Duodenal mucosa (tissue), 2 donors: ENCODE results near the gene NOL12.
"Not testable (repeated sequence)": the region's sequence is repeated elsewhere in the genome, so short reads cannot be mapped to it uniquely, and the experiment has no call there.

Experiments used
- H3K27ac ChIP-seq: one replicate; pipeline ENCODE4 v1.7.0; 2013; ENCODE audit warnings: low read depth, low read length
- H3K27me3 ChIP-seq, 2 donors: one replicate each; pipeline ENCODE4 v1.7.0; 2013; ENCODE audit warnings: low read length in 2 of 2, control low read depth in 1 of 2; ENCODE audit not compliant: insufficient read depth in 2 of 2, control insufficient read depth in 1 of 2
- H3K36me3 ChIP-seq, 2 donors: one replicate each; pipeline ENCODE4 v1.7.0; 2013; ENCODE audit warnings: low read length in 2 of 2, control low read depth in 1 of 2; ENCODE audit not compliant: insufficient read depth in 2 of 2, control insufficient read depth in 1 of 2
- H3K4me1 ChIP-seq, 2 donors: one replicate each; pipeline ENCODE4 v1.7.0; 2013; ENCODE audit warnings: low read length in 2 of 2, control low read depth in 1 of 2; ENCODE audit not compliant: insufficient read depth in 2 of 2, control insufficient read depth in 1 of 2
- H3K4me3 ChIP-seq, 2 donors: one replicate each; pipeline ENCODE4 v1.7.0; 2013; ENCODE audit warnings: low read length in 2 of 2, low read depth in 1 of 2
- H3K9ac ChIP-seq, 2 donors: one replicate each; pipeline ENCODE4 v1.7.0; 2013; ENCODE audit warnings: low read length in 2 of 2, low read depth in 1 of 2
- H3K9me3 ChIP-seq, 2 donors: one replicate each; pipeline ENCODE4 v1.7.0; 2013; ENCODE audit warnings: low read length in 2 of 2, control low read depth in 1 of 2; ENCODE audit not compliant: control insufficient read depth in 1 of 2

The NOL12 gene

DNA sequence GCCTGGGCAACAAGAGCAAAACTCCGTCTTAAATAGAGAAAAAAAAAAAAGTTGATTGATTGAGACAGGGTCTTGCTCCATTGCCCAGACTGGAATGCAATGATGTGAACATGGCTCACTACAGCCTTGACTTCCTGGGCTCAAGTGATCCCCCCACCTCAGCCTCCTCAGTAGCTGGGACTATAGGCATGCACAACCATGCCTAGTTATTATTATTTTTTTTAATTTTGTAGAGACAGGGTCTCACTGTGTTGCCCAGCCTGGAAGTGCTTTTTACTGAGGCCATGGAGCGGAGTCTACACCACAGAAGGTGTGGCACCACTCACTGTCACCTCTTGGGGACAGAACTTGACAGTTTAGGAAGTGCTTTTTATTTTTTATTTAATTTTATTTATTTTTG lies 28.5 kb downstream of the NOL12 start:
- no peaks in the 10 kb centered on the region for H3K27me3 ChIP-seq
- no peaks in the 10 kb centered on the region for H3K4me1 ChIP-seq
- no peak overlapping the region for H3K27ac ChIP-seq
- H3K4me3 ChIP-seq: no peak overlapping the region
- no peaks in the 10 kb centered on the region for H3K9me3 ChIP-seq
- H3K9ac ChIP-seq: no peak overlapping the region
- H3K36me3 ChIP-seq: no peaks in the 10 kb centered on the region

DNA sequence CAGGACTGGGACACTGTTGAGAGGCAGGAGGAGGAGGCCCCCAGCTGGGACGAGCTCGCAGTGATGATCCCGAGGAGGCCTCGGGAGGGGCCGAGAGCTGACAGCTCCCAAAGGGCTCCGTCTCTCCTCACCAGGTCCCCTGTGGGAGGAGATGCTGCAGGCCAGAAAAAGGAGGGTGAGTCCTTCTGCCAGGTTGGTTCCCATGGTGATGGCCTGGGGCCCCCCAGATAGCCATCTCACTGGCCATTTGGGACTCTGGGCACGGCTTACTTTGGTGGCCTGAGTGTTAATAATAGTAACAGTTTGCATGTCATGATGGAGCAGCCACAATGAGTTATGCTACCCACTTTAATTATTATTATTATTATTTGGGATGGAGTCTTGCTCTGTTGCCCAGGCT lies 29.6 kb downstream of the NOL12 start:
- Histone ChIP-seq H3K36me3 (no peaks in the 10 kb centered on the region), H3K27ac (no peak overlapping the region), H3K9ac (no peak overlapping the region), H3K9me3 (no peaks in the 10 kb centered on the region), H3K4me1 (no peaks in the 10 kb centered on the region), H3K27me3 (no peaks in the 10 kb centered on the region), H3K4me3 (no peak overlapping the region)

DNA sequence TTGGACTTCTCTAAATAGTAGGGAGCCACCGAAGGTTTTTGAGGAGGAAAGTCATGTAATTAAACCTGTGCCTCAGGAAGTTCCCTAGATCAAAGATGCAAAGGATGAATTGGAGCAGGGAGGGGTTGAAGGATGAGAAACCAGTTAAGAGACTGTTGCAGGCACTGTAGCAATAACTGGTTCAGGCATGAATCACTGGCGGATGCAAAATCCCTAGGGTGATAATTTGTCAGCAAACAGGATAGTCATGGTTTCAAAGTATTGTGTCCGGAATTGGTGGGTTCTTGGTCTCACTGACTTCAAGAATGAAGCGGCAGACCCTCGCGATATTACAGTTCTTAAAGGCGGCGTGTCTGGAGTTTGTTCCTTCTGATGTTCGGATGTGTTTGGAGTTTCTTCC lies 30.6 kb downstream of the NOL12 start:
- Histone ChIP-seq H3K27me3 (no peaks in the 10 kb centered on the region), H3K36me3 (no peaks in the 10 kb centered on the region), H3K9ac (no peak overlapping the region), H3K27ac (no peak overlapping the region), H3K4me1 (no peaks in the 10 kb centered on the region), H3K9me3 (no peaks in the 10 kb centered on the region), H3K4me3 (no peak overlapping the region)

DNA sequence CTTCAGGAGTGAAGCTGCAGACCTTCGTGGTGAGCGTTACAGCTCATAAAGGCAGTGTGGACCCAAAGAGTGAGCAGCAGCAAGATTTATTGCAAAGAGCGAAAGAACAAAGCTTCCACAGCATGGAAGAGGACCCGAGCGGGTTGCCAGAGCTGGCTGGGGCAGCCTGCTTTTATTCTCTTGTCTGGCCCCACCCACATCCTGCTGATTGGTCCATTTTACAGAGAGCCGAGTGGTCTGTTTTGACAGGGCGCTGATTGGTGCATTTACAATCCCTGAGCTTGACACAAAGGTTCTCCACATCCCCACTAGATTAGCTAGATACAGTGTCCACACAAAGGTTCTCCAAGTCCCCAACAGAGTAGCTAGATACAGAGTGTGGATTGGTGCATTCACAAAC lies 31.1 kb downstream of the NOL12 start:
- H3K9me3 ChIP-seq, H3K9ac ChIP-seq, H3K4me3 ChIP-seq, H3K27ac ChIP-seq, H3K27me3 ChIP-seq, H3K4me1 ChIP-seq, H3K36me3 ChIP-seq: not testable (repeated sequence)

- not testable (repeated sequence) for H3K36me3 ChIP-seq, H3K9ac ChIP-seq, H3K27ac ChIP-seq, H3K9me3 ChIP-seq, H3K4me3 ChIP-seq, H3K27me3 ChIP-seq, H3K4me1 ChIP-seq
These were observed 31.7 kb downstream of the NOL12 start for GRCh38 chr22:37717746-37718305.

GRCh38 chr22:37725551-37726240 lies 39.6 kb downstream of the NOL12 start:
- Histone ChIP-seq H3K36me3 (peaks cover 0 to 5% of the 10 kb centered on the region in 2 donors), H3K27me3 (no peaks in the 10 kb centered on the region), H3K9me3 (no peaks in the 10 kb centered on the region), H3K9ac (no peak overlapping the region), H3K27ac (no peak overlapping the region), H3K4me1 (peaks cover 5% of the 10 kb centered on the region in 2 donors), H3K4me3 (no peak overlapping the region)

GRCh38 chr22:37726241-37726887 lies 40.2 kb downstream of the NOL12 start:
- Histone ChIP-seq H3K27me3 (no peaks in the 10 kb centered on the region), H3K4me3 (no peak overlapping the region)

GRCh38 chr22:37728620-37729019 lies 42.5 kb downstream of the NOL12 start:
- no peak overlapping the region for H3K9ac ChIP-seq
- H3K36me3 ChIP-seq: no peaks in the 10 kb centered on the region

More at GRCh38 chr22:37726241-37726887, 40.2 kb downstream of the NOL12 start:
- Histone ChIP-seq H3K9ac (no peak overlapping the region), H3K36me3 (peaks cover 0 to 5% of the 10 kb centered on the region in 2 donors), H3K4me1 (peaks cover 10% of the 10 kb centered on the region in 2 donors), H3K9me3 (no peaks in the 10 kb centered on the region), H3K27ac (no peak overlapping the region)

DNA sequence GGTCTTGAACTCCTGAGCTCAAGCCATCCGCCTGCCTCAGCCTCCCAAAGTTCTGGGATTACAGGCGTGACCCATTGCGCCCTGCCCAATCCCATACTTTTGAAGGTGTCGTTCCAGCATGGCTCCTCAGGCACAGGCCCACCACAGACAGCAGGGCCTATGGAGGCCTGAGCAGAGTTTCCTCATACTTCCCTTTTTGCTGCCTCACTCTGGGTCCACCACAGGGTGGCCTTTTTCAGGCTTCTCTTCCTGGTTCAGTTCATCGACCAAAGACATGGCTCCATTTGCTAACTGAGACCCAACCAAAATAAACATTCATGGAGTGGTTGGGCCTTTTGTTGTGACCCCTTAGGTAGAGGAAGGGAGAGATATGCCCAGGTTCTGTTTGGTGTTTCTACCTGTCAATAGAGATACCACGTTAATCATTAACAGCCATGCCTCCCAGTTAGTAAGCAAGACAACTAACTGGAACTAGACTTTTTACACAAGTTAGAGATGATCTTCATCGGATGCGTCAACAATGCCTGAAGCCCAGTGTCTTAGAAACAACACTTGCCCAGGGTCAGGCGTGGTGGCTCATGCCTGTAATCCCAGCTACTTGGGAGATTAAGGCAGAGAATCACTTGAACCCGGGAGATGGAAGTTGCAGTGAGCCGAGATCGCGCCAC lies 45.8 kb downstream of the NOL12 start:
- Histone ChIP-seq H3K9ac (no peak overlapping the region), H3K27ac (peak overlapping the region; percentile 42), H3K9me3 (no peaks in the 10 kb centered on the region), H3K36me3 (no peaks in the 10 kb centered on the region), H3K4me1 (peaks cover 19 to 23% of the 10 kb centered on the region in 2 donors), H3K4me3 (no peak overlapping the region), H3K27me3 (no peaks in the 10 kb centered on the region)

More at GRCh38 chr22:37728620-37729019, 42.5 kb downstream of the NOL12 start:
- Histone ChIP-seq H3K4me1 (peaks cover 15 to 19% of the 10 kb centered on the region in 2 donors), H3K27ac (no peak overlapping the region), H3K27me3 (no peaks in the 10 kb centered on the region), H3K4me3 (no peak overlapping the region), H3K9me3 (no peaks in the 10 kb centered on the region)
